T-cell (primary cell): ENCODE data around the gene MYLK4. TPM values are rescaled to one million over a fixed set of nuclear protein-coding genes. Genes with fewer than 3 reads are reported as not detected.

Experiments used
- ATAC-seq, 4 experiments: fragments of 200-7000 bp in 3 of 4; fragments of 150-1000 bp in 1 of 4; cut with Tn5 transposase; replicated peaks in 1 of 4; 1 replicate in 3 of 4; 2 replicates in 1 of 4; pipeline ENCODE4 v1.10.0; 2021; ENCODE audit warnings: moderate library complexity in 3 of 4, mild to moderate bottlenecking in 2 of 4, moderate number of reproducible peaks in 1 of 4
- CTCF ChIA-PET, 2 donors: fragments of 300-600 bp; sonication (Branson Sonifier 250); formaldehyde crosslinking; loops; one replicate each; lab custom pipeline; 2022; ENCODE audit warnings: antibody characterized with exemption in 2 of 2; lab: Charles Lee
- POLR2A ChIA-PET, 2 donors: fragments of 300-600 bp; sonication (Branson Sonifier 250); formaldehyde crosslinking; loops; one replicate each; lab custom pipeline; 2022; ENCODE audit warnings: antibody characterized with exemption in 2 of 2; lab: Charles Lee
- DNase-seq, 35 experiments: peaks; one replicate each; pipeline versions ENCODE4 v3.0.0 to v3.0.0-alpha.2; 2013 to 2023
- H3K27ac ChIP-seq: one replicate; pipeline ENCODE4 v1.5.1; 2013; ENCODE audit warnings: low read length
- H3K27me3 ChIP-seq, 2 experiments: replicated peaks in 1 of 2; 1 replicate in 1 of 2; 2 replicates in 1 of 2; pipeline versions ENCODE4 v1.6.1 to v1.7.0; 2013; ENCODE audit warnings: low read length in 1 of 2, mixed read lengths in 1 of 2; ENCODE audit not compliant: control insufficient read depth in 2 of 2, insufficient read depth in 2 of 2; ENCODE audit errors: extremely low read depth in 1 of 2
- H3K36me3 ChIP-seq, 2 donors: 1 replicate in 1 of 2; 2 replicates in 1 of 2; pipeline versions ENCODE4 v1.6.1 to v1.7.0; 2013; ENCODE audit warnings: low read length in 1 of 2; ENCODE audit not compliant: control insufficient read depth in 2 of 2, insufficient read depth in 1 of 2; ENCODE audit errors: extremely low read depth in 1 of 2
- H3K4me1 ChIP-seq, 2 experiments: 1 replicate in 1 of 2; 2 replicates in 1 of 2; pipeline versions ENCODE4 v1.6.1 to v1.7.0; 2013; ENCODE audit warnings: low read length in 2 of 2, mixed read lengths in 1 of 2; ENCODE audit not compliant: insufficient read depth in 2 of 2, control insufficient read depth in 1 of 2; ENCODE audit errors: extremely low read depth in 1 of 2
- H3K4me3 ChIP-seq, 2 donors: 1 replicate in 1 of 2; 2 replicates in 1 of 2; pipeline versions ENCODE4 v1.5.1 to v1.7.0; 2013; ENCODE audit warnings: mild to moderate bottlenecking in 2 of 2, low read length in 1 of 2, moderate library complexity in 1 of 2; ENCODE audit not compliant: control insufficient read depth in 1 of 2; ENCODE audit errors: extremely low read depth in 1 of 2
- H3K9me3 ChIP-seq: 2 replicates; pipeline ENCODE4 v1.7.0; 2013
- H3K27ac Mint-ChIP-seq, 2 donors: one replicate each; pipeline ENCODE4 v1.8.0; 2020 to 2021; ENCODE audit warnings: mild to moderate bottlenecking in 2 of 2, mixed read lengths in 2 of 2
- H3K27me3 Mint-ChIP-seq, 2 donors: one replicate each; pipeline ENCODE4 v1.8.0; 2021 to 2022; ENCODE audit warnings: mixed read lengths in 2 of 2
- H3K36me3 Mint-ChIP-seq: one replicate; pipeline ENCODE4 v1.8.0; 2021; ENCODE audit warnings: mixed read lengths
- H3K4me1 Mint-ChIP-seq, 3 donors: one replicate each; pipeline ENCODE4 v1.8.0; 2020 to 2022; ENCODE audit warnings: mixed read lengths in 3 of 3, mild to moderate bottlenecking in 1 of 3
- H3K4me3 Mint-ChIP-seq, 3 donors: one replicate each; pipeline ENCODE4 v1.8.0; 2020 to 2022; ENCODE audit warnings: mild to moderate bottlenecking in 3 of 3, mixed read lengths in 3 of 3, moderate library complexity in 3 of 3
- H3K9me3 Mint-ChIP-seq, 3 donors: one replicate each; pipeline ENCODE4 v1.8.0; 2020 to 2022; ENCODE audit warnings: mixed read lengths in 3 of 3
- WGBS: methylation state at CpG from one replicate; pipeline ENCODE4 v1.1.5; 2013; ENCODE audit warnings: missing lambda C conversion rate; ENCODE audit not compliant: insufficient coverage; 5-methylcytosine and 5-hydroxymethylcytosine counted together
- total RNA-seq, 35 experiments: library from RNA in 6 of 35; stranded (reverse) in 6 of 35; fragments of 120-200 nt in 1 of 35; gene quantifications; one replicate each; pipeline versions ENCODE4 v1.2.1 to v1.2.4 and lab custom pipeline; 2013 to 2026

Gene MYLK4
- total RNA-seq, 5 donors from 2014 or later (not counting 1 experiment from before 2014, with no cell fraction given) = 0.58 to 1.4 (median 1.0) TPM

DNA sequence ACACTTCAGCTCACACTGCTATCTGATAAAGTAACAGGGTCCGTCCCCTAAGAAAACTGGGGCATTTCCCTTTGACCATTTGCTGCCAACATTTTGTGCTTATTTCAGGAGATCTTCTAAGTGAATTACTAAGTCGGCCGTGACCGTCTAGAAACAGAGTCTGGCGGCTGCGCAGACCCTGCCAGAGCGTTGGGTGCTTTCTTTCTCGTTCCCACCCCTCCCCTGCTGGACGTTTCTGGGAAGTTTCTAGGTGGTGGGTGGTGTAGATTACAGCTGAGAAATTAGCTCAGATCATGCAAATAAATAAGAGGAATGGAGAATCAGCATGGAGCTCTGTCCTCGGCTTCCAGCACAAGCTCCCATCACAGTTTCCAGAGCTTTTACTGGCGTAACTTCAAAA, 128.1 kb downstream of the MYLK4 start:
- peaks cover 0 to 8% of the 10 kb centered on the region in 2 experiments for H3K27me3 ChIP-seq
- POLR2A ChIA-PET = no interaction called here
- no peaks in the 10 kb centered on the region for H3K36me3 ChIP-seq
- H3K9me3 ChIP-seq = no peaks in the 10 kb centered on the region
- no peak overlapping the region for H3K27ac Mint-ChIP-seq
- no peaks in the 10 kb centered on the region for H3K4me1 Mint-ChIP-seq
- no peak overlapping the region for H3K4me3 Mint-ChIP-seq
- CTCF ChIA-PET = no interaction called here
- no peaks in the 10 kb centered on the region for H3K4me1 ChIP-seq
- no peak overlapping the region for H3K27ac ChIP-seq
- no peaks in the 10 kb centered on the region for H3K9me3 Mint-ChIP-seq
- WGBS = 80% methylated on average over 1 of the region's 11 CpGs
- peaks cover 14 to 25% of the 10 kb centered on the region in 2 donors for H3K27me3 Mint-ChIP-seq
- no peak overlapping the region for H3K4me3 ChIP-seq
- no peaks in the 10 kb centered on the region for H3K36me3 Mint-ChIP-seq
- DNase-seq (no peak), ATAC-seq (no peak)

DNA sequence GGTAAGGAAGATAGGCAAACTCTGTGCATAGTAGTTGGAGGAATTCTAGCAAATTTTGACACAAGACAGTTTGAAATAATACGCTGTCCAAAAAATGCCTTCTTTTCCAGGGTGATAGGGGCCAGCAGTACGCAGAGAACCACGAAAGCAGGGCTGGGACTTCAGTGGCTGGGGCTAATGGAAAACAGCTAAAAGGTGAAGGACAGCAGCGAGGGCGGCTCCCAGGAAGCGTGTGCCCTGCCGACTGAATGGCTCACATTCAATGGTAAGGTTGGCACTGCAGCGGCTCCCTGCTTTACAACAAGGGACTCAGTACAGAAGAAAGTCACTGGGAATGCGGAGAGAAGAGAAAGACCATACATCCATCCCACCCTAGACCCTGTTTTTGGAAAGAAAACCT, 131.1 kb downstream of the MYLK4 start:
- H3K36me3 ChIP-seq = no peaks in the 10 kb centered on the region
- Mint-ChIP-seq H3K9me3 (no peaks in the 10 kb centered on the region), H3K4me1 (no peaks in the 10 kb centered on the region), H3K27me3 (peaks cover 26 to 28% of the 10 kb centered on the region in 2 donors), H3K36me3 (no peaks in the 10 kb centered on the region), H3K4me3 (no peak overlapping the region), H3K27ac (no peak overlapping the region)
- POLR2A ChIA-PET = no interaction called here
- ATAC-seq (no peak), DNase-seq (no peak)
- no peak overlapping the region for H3K27ac ChIP-seq
- no peaks in the 10 kb centered on the region for H3K9me3 ChIP-seq
- no peaks in the 10 kb centered on the region for H3K4me1 ChIP-seq
- no peak overlapping the region for H3K4me3 ChIP-seq
- H3K27me3 ChIP-seq = peaks cover 0 to 6% of the 10 kb centered on the region in 2 experiments
- CTCF ChIA-PET = no interaction called here
- 89% methylated on average over 7 of the region's 9 CpGs for WGBS

DNA sequence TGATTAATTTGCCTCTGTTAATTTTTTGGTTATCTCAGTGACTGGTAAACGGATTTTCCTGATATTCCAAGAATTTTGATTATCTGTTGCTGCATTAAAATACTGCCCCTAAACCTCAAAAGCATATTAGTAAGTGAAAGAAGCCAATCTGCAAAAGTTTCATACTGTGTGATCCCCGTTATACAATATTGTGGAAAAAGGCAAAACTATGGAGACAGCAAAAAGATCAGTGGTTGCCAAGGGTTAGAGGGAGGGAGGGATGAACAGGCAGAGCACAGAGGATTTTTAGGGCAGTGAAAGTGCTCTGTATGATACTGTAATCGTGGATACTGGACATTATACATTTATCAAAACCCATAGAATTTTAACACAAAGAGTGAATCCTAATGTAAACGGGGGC, 133.0 kb downstream of the MYLK4 start:
- Histone ChIP-seq H3K9me3 (no peaks in the 10 kb centered on the region), H3K27me3 (peaks cover 0 to 2% of the 10 kb centered on the region in 2 experiments), H3K36me3 (no peaks in the 10 kb centered on the region), H3K4me3 (no peak overlapping the region), H3K27ac (no peak overlapping the region), H3K4me1 (no peaks in the 10 kb centered on the region)
- H3K27ac Mint-ChIP-seq = no peak overlapping the region
- peaks cover 0 to 6% (median 0%) of the 10 kb centered on the region in 3 donors for H3K9me3 Mint-ChIP-seq
- ATAC-seq (no peak), DNase-seq (no peak)
- H3K27me3 Mint-ChIP-seq = peaks cover 30 to 35% of the 10 kb centered on the region in 2 donors
- ChIA-PET POLR2A (no interaction called here), CTCF (interaction anchor here in 1 of 2 donors (0.5 kb wide), 1 partner anchor 509 kb away, joined by 5 read pairs; no protein-coding TSS in a partner anchor)
- no peak overlapping the region for H3K4me3 Mint-ChIP-seq
- H3K4me1 Mint-ChIP-seq = no peaks in the 10 kb centered on the region
- H3K36me3 Mint-ChIP-seq = no peaks in the 10 kb centered on the region
- no CpG with 5 or more reads among the region's 4 CpGs for WGBS

DNA sequence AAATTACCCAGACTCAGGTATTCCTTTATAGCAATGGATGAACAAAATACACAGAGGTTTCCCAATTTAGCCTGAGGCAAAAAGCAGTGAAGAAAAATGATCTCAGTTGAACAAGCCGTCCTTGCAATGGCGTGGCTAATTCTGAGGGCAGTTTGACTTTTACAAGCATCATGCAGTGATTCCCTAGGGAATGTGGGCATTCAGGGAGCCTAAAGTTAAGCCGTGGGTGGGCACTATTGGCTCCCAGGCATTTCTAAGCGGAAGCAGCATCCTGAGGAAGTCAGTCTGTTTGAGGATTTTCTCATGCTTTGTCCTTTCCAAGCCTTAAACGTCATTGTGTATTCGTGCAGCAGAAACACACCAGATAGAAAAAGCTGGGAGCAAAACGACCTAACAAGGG, 133.9 kb downstream of the MYLK4 start:
- Mint-ChIP-seq H3K4me3 (no peak overlapping the region), H3K4me1 (no peaks in the 10 kb centered on the region), H3K36me3 (no peaks in the 10 kb centered on the region), H3K27ac (no peak overlapping the region), H3K9me3 (peaks cover 0 to 6% (median 0%) of the 10 kb centered on the region in 3 donors), H3K27me3 (peaks cover 30 to 39% of the 10 kb centered on the region in 2 donors)
- H3K4me1 ChIP-seq = no peaks in the 10 kb centered on the region
- 66% methylated on average over 7 of the region's 7 CpGs for WGBS
- no peak overlapping the region for H3K27ac ChIP-seq
- no peaks in the 10 kb centered on the region for H3K36me3 ChIP-seq
- no peak for DNase-seq
- ChIA-PET CTCF (no interaction called here), POLR2A (no interaction called here)
- H3K4me3 ChIP-seq = no peak overlapping the region
- no peaks in the 10 kb centered on the region for H3K9me3 ChIP-seq
- H3K27me3 ChIP-seq = peaks cover 0 to 5% of the 10 kb centered on the region in 2 experiments
- ATAC-seq = no peak

DNA sequence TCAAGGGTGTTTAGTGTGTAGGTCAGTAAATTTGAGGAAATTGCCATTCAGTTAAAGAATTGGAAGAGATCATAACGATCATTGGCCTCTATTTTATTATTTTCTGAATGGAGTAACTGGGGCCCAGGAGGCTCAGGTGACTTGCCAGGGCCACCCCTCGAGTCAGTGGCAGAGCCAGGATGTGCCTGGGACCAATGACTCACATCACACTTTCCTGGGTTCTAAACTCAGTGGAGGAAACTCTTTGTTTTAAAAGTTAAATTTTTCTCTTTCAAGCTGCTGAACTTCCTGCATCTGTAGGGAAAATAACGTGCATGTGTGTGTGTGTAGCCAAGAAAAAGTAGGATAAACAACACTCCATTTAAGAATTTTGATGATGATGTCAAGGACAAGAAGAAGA, 135.5 kb downstream of the MYLK4 start:
- no peak for ATAC-seq
- CTCF ChIA-PET = no interaction called here
- peaks cover 33 to 36% of the 10 kb centered on the region in 2 donors for H3K27me3 Mint-ChIP-seq

DNA sequence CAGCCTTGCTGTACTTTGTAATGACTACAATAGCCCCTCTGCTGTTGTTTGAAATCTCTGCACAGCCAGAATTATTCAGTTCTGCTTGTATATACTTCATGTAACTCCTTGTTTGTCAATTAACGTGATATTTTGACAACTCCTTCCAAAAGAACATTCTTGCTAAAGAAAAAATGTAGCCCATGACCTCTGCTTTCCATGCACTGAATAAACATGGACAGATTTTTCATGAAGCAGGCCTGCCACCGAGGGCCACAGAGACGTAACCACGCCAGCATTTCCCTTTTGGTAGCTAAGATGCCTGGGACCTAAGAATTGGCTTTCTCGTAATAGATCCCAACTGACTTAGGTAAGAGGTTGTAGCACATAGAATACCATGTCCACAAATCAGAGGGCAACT, 135.9 kb downstream of the MYLK4 start:
- no peaks in the 10 kb centered on the region for H3K36me3 ChIP-seq
- no peak overlapping the region for H3K27ac Mint-ChIP-seq
- POLR2A ChIA-PET = no interaction called here
- H3K27me3 ChIP-seq = peaks cover 0 to 10% of the 10 kb centered on the region in 2 experiments
- H3K4me3 Mint-ChIP-seq = no peak overlapping the region
- no peak overlapping the region for H3K4me3 ChIP-seq
- 64% methylated on average over 3 of the region's 5 CpGs for WGBS
- H3K4me1 ChIP-seq = no peaks in the 10 kb centered on the region
- peaks cover 0 to 6% (median 0%) of the 10 kb centered on the region in 3 donors for H3K9me3 Mint-ChIP-seq
- no peaks in the 10 kb centered on the region for H3K36me3 Mint-ChIP-seq
- H3K9me3 ChIP-seq = no peaks in the 10 kb centered on the region
- DNase-seq (no peak), ATAC-seq (no peak)
- CTCF ChIA-PET = no interaction called here
- no peak overlapping the region for H3K27ac ChIP-seq
- no peaks in the 10 kb centered on the region for H3K4me1 Mint-ChIP-seq
- H3K27me3 Mint-ChIP-seq = peaks cover 33 to 39% of the 10 kb centered on the region in 2 donors

More for the DNA sequence above, 135.5 kb downstream of the MYLK4 start:
- Mint-ChIP-seq H3K27ac (no peak overlapping the region), H3K4me1 (no peaks in the 10 kb centered on the region), H3K4me3 (no peak overlapping the region), H3K36me3 (no peaks in the 10 kb centered on the region), H3K9me3 (peaks cover 0 to 6% (median 0%) of the 10 kb centered on the region in 3 donors)
- DNase-seq = no peak
- Histone ChIP-seq H3K27ac (no peak overlapping the region), H3K4me3 (no peak overlapping the region), H3K36me3 (no peaks in the 10 kb centered on the region), H3K27me3 (peaks cover 0 to 10% of the 10 kb centered on the region in 2 experiments), H3K9me3 (no peaks in the 10 kb centered on the region), H3K4me1 (no peaks in the 10 kb centered on the region)
- POLR2A ChIA-PET = interaction anchor here in 1 of 2 donors (0.6 kb wide), 1 partner anchor 40 kb away, joined by 3 read pairs; no protein-coding TSS in a partner anchor
- WGBS = 26% methylated on average over 2 of the region's 3 CpGs
